ENCODE measurements around the gene CST3. TPM values are rescaled to one million over a fixed set of nuclear protein-coding genes. Genes with fewer than 3 reads are reported as not detected.

Gene CST3
- total RNA-seq, 5 donors from 2014 or later (not counting 1 experiment from before 2014, with no cell fraction given) = 5.1 to 9.0 (median 5.3) TPM

GRCh38 chr20:23602241-23602640 lies 35.5 kb downstream of the CST3 start:
- Histone ChIP-seq H3K9me3 (no peaks in the 10 kb centered on the region), H3K4me1 (ENCODE audit: control insufficient read depth in 1 of 2, extremely low read depth in 1 of 2, insufficient read depth in 2 of 2, low read length in 2 of 2) (peaks cover 0 to 8% of the 10 kb centered on the region in 2 experiments), H3K36me3 (ENCODE audit: control insufficient read depth in 2 of 2, extremely low read depth in 1 of 2, insufficient read depth in 1 of 2, low read length in 1 of 2) (no peaks in the 10 kb centered on the region), H3K27ac (ENCODE audit: low read length) (no peak overlapping the region), H3K27me3 (replicated peaks in 1 of 2; ENCODE audit: control insufficient read depth in 2 of 2, extremely low read depth in 1 of 2, insufficient read depth in 2 of 2, low read length in 1 of 2) (peaks cover 0 to 27% of the 10 kb centered on the region in 2 experiments), H3K4me3 (ENCODE audit: control insufficient read depth in 1 of 2, extremely low read depth in 1 of 2, low read length in 1 of 2) (no peak overlapping the region)
- DNase-seq = no peak
- WGBS (ENCODE audit: insufficient coverage) = 5% methylated on average over 2 of the region's 2 CpGs
- H3K27me3 Mint-ChIP-seq = peaks cover under 1 to 8% of the 10 kb centered on the region in 2 donors
- no peak overlapping the region for H3K4me3 Mint-ChIP-seq
- H3K27ac Mint-ChIP-seq = no peak overlapping the region
- H3K36me3 Mint-ChIP-seq = no peaks in the 10 kb centered on the region
- H3K4me1 Mint-ChIP-seq = no peaks in the 10 kb centered on the region
- ChIA-PET CTCF (no interaction called here), POLR2A (no interaction called here)
- ATAC-seq (replicated peaks in 1 of 4) = no peak
- no peaks in the 10 kb centered on the region for H3K9me3 Mint-ChIP-seq

GRCh38 chr20:23601715-23602114 lies 36.0 kb downstream of the CST3 start:
- Mint-ChIP-seq H3K27ac (no peak overlapping the region), H3K9me3 (no peaks in the 10 kb centered on the region), H3K4me3 (no peak overlapping the region), H3K36me3 (no peaks in the 10 kb centered on the region), H3K27me3 (peaks cover 4 to 8% of the 10 kb centered on the region in 2 donors), H3K4me1 (no peaks in the 10 kb centered on the region)
- ChIA-PET POLR2A (no interaction called here), CTCF (no interaction called here)
- H3K4me1 ChIP-seq (ENCODE audit: control insufficient read depth in 1 of 2, extremely low read depth in 1 of 2, insufficient read depth in 2 of 2, low read length in 2 of 2) = peaks cover 0 to 5% of the 10 kb centered on the region in 2 experiments
- 78% methylated on average over 3 of the region's 4 CpGs for WGBS (ENCODE audit: insufficient coverage)
- no peaks in the 10 kb centered on the region for H3K9me3 ChIP-seq
- no peaks in the 10 kb centered on the region for H3K36me3 ChIP-seq (ENCODE audit: control insufficient read depth in 2 of 2, extremely low read depth in 1 of 2, insufficient read depth in 1 of 2, low read length in 1 of 2)
- no peak overlapping the region for H3K27ac ChIP-seq (ENCODE audit: low read length)
- no peak overlapping the region for H3K4me3 ChIP-seq (ENCODE audit: control insufficient read depth in 1 of 2, extremely low read depth in 1 of 2, low read length in 1 of 2)
- DNase-seq (no peak), ATAC-seq (replicated peaks in 1 of 4) (no peak)
- H3K27me3 ChIP-seq (replicated peaks in 1 of 2; ENCODE audit: control insufficient read depth in 2 of 2, extremely low read depth in 1 of 2, insufficient read depth in 2 of 2, low read length in 1 of 2) = peaks cover 0 to 27% of the 10 kb centered on the region in 2 experiments

- Mint-ChIP-seq H3K27me3 (peaks cover 4 to 8% of the 10 kb centered on the region in 2 donors), H3K4me1 (no peaks in the 10 kb centered on the region), H3K36me3 (no peaks in the 10 kb centered on the region), H3K27ac (no peak overlapping the region), H3K9me3 (no peaks in the 10 kb centered on the region), H3K4me3 (no peak overlapping the region)
- CTCF ChIA-PET = no interaction called here
- Histone ChIP-seq H3K27ac (ENCODE audit: low read length) (no peak overlapping the region), H3K27me3 (replicated peaks in 1 of 2; ENCODE audit: control insufficient read depth in 2 of 2, extremely low read depth in 1 of 2, insufficient read depth in 2 of 2, low read length in 1 of 2) (peaks cover 0 to 16% of the 10 kb centered on the region in 2 experiments), H3K36me3 (ENCODE audit: control insufficient read depth in 2 of 2, extremely low read depth in 1 of 2, insufficient read depth in 1 of 2, low read length in 1 of 2) (no peaks in the 10 kb centered on the region), H3K4me3 (ENCODE audit: control insufficient read depth in 1 of 2, extremely low read depth in 1 of 2, low read length in 1 of 2) (no peak overlapping the region), H3K4me1 (ENCODE audit: control insufficient read depth in 1 of 2, extremely low read depth in 1 of 2, insufficient read depth in 2 of 2, low read length in 2 of 2) (no peaks in the 10 kb centered on the region), H3K9me3 (no peaks in the 10 kb centered on the region)
- ATAC-seq (replicated peaks in 1 of 4) (no peak), DNase-seq (no peak)
- POLR2A ChIA-PET = no interaction called here
Observed at GRCh38 chr20:23598481-23598880, 39.3 kb downstream of the CST3 start.

GRCh38 chr20:23596579-23597250 lies 41.0 kb downstream of the CST3 start:
- Histone ChIP-seq H3K27ac (ENCODE audit: low read length) (no peak overlapping the region), H3K27me3 (replicated peaks in 1 of 2; ENCODE audit: control insufficient read depth in 2 of 2, extremely low read depth in 1 of 2, insufficient read depth in 2 of 2, low read length in 1 of 2) (peaks cover 0 to 1% of the 10 kb centered on the region in 2 experiments), H3K4me1 (ENCODE audit: control insufficient read depth in 1 of 2, extremely low read depth in 1 of 2, insufficient read depth in 2 of 2, low read length in 2 of 2) (no peaks in the 10 kb centered on the region), H3K4me3 (ENCODE audit: control insufficient read depth in 1 of 2, extremely low read depth in 1 of 2, low read length in 1 of 2) (no peak overlapping the region), H3K36me3 (ENCODE audit: control insufficient read depth in 2 of 2, extremely low read depth in 1 of 2, insufficient read depth in 1 of 2, low read length in 1 of 2) (no peaks in the 10 kb centered on the region), H3K9me3 (no peaks in the 10 kb centered on the region)
- ChIA-PET POLR2A (no interaction called here), CTCF (no interaction called here)
- ATAC-seq (replicated peaks in 1 of 4) = no peak
- H3K27me3 Mint-ChIP-seq = peaks cover 2 to 4% of the 10 kb centered on the region in 2 donors
- no peaks in the 10 kb centered on the region for H3K9me3 Mint-ChIP-seq
- no peaks in the 10 kb centered on the region for H3K36me3 Mint-ChIP-seq
- H3K4me3 Mint-ChIP-seq = no peak overlapping the region
- DNase-seq = no peak
- H3K4me1 Mint-ChIP-seq = no peaks in the 10 kb centered on the region
- H3K27ac Mint-ChIP-seq = no peak overlapping the region
- WGBS (ENCODE audit: insufficient coverage) = no CpG with 5 or more reads among the region's 2 CpGs

GRCh38 chr20:23595941-23596340 lies 41.8 kb downstream of the CST3 start:
- no peak for DNase-seq
- peaks cover 2 to 4% of the 10 kb centered on the region in 2 donors for H3K27me3 Mint-ChIP-seq
- no peaks in the 10 kb centered on the region for H3K9me3 Mint-ChIP-seq
- no CpG with 5 or more reads among the region's 1 CpG for WGBS (ENCODE audit: insufficient coverage)
- no peak overlapping the region for H3K27ac Mint-ChIP-seq
- H3K4me1 ChIP-seq (ENCODE audit: control insufficient read depth in 1 of 2, extremely low read depth in 1 of 2, insufficient read depth in 2 of 2, low read length in 2 of 2) = no peaks in the 10 kb centered on the region
- no peaks in the 10 kb centered on the region for H3K27me3 ChIP-seq (replicated peaks in 1 of 2; ENCODE audit: control insufficient read depth in 2 of 2, extremely low read depth in 1 of 2, insufficient read depth in 2 of 2, low read length in 1 of 2)
- no peaks in the 10 kb centered on the region for H3K36me3 Mint-ChIP-seq
- H3K4me3 Mint-ChIP-seq = no peak overlapping the region
- CTCF ChIA-PET = no interaction called here
- no peak overlapping the region for H3K27ac ChIP-seq (ENCODE audit: low read length)
- no peaks in the 10 kb centered on the region for H3K4me1 Mint-ChIP-seq
- no peak for ATAC-seq (replicated peaks in 1 of 4)
- H3K4me3 ChIP-seq (ENCODE audit: control insufficient read depth in 1 of 2, extremely low read depth in 1 of 2, low read length in 1 of 2) = no peak overlapping the region
- no peaks in the 10 kb centered on the region for H3K9me3 ChIP-seq
- POLR2A ChIA-PET = no interaction called here
- H3K36me3 ChIP-seq (ENCODE audit: control insufficient read depth in 2 of 2, extremely low read depth in 1 of 2, insufficient read depth in 1 of 2, low read length in 1 of 2) = no peaks in the 10 kb centered on the region

- H3K4me1 Mint-ChIP-seq = peaks cover 0 to 5% (median 0%) of the 10 kb centered on the region in 3 donors
- WGBS (ENCODE audit: insufficient coverage) = 64% methylated on average over 3 of the region's 10 CpGs
- Histone ChIP-seq H3K4me1 (ENCODE audit: control insufficient read depth in 1 of 2, extremely low read depth in 1 of 2, insufficient read depth in 2 of 2, low read length in 2 of 2) (peaks cover 0 to 2% of the 10 kb centered on the region in 2 experiments), H3K27ac (ENCODE audit: low read length) (no peak overlapping the region), H3K36me3 (ENCODE audit: control insufficient read depth in 2 of 2, extremely low read depth in 1 of 2, insufficient read depth in 1 of 2, low read length in 1 of 2) (no peaks in the 10 kb centered on the region), H3K9me3 (no peaks in the 10 kb centered on the region), H3K4me3 (ENCODE audit: control insufficient read depth in 1 of 2, extremely low read depth in 1 of 2, low read length in 1 of 2) (no peak overlapping the region), H3K27me3 (replicated peaks in 1 of 2; ENCODE audit: control insufficient read depth in 2 of 2, extremely low read depth in 1 of 2, insufficient read depth in 2 of 2, low read length in 1 of 2) (peaks cover 0 to 20% of the 10 kb centered on the region in 2 experiments)
- CTCF ChIA-PET = no interaction called here
- ATAC-seq (replicated peaks in 1 of 4) (no peak), DNase-seq (no peak)
- peaks cover 10 to 17% of the 10 kb centered on the region in 2 donors for H3K27me3 Mint-ChIP-seq
- no peaks in the 10 kb centered on the region for H3K36me3 Mint-ChIP-seq
- POLR2A ChIA-PET = interaction anchor here in 1 of 2 donors (0.6 kb wide), 1 partner anchor 879 kb away, joined by 3 read pairs; no protein-coding TSS in a partner anchor
- H3K9me3 Mint-ChIP-seq = no peaks in the 10 kb centered on the region
- H3K27ac Mint-ChIP-seq = no peak overlapping the region
- no peak overlapping the region for H3K4me3 Mint-ChIP-seq
Observed at GRCh38 chr20:23588434-23589403, 49.0 kb downstream of the CST3 start.

Data from T-cell (primary cell).